GM19035 (cell line): Measurements from ENCODE around the gene GDF2.

ENCODE experiments used
- ATAC-seq: cut with Tn5 transposase; IDR thresholded peaks from one replicate; pipeline ENCODE4 v1.9.1; 2021; ENCODE audit not compliant: unreplicated experiment

GDF2 gene

GRCh38 chr10:47322300-47323061 lies at the start of gene GDF2:
GDF2 (plus strand) TSS chr10:47322454; CDS start chr10:47322669, 215 bp downstream.
- ATAC-seq = no peak

- ATAC-seq = no peak
These were observed 46.2 kb upstream of the GDF2 start for GRCh38 chr10:47276071-47276470.

- ATAC-seq = no peak
These were observed 45.5 kb upstream of the GDF2 start for GRCh38 chr10:47276576-47277351.

- no peak for ATAC-seq
These were observed 44.7 kb upstream of the GDF2 start for GRCh38 chr10:47277352-47278151.

- no peak for ATAC-seq
These were observed 44.1 kb upstream of the GDF2 start for GRCh38 chr10:47278152-47278473.

- no peak for ATAC-seq
These were observed 43.5 kb upstream of the GDF2 start for GRCh38 chr10:47278720-47279119.

GRCh38 chr10:47279276-47279675 lies 43.0 kb upstream of the GDF2 start:
- ATAC-seq = no peak

- ATAC-seq = no peak
These were observed 40.1 kb upstream of the GDF2 start for GRCh38 chr10:47282005-47282656.

- ATAC-seq = no peak
These were observed 39.6 kb upstream of the GDF2 start for GRCh38 chr10:47282657-47283018.

GRCh38 chr10:47283101-47283630 lies 39.1 kb upstream of the GDF2 start:
- ATAC-seq = no peak

GRCh38 chr10:47283848-47284247 lies 38.4 kb upstream of the GDF2 start:
- ATAC-seq = no peak

GRCh38 chr10:47285381-47286115 lies 36.7 kb upstream of the GDF2 start:
- no peak for ATAC-seq

- ATAC-seq = no peak
These were observed 36.1 kb upstream of the GDF2 start for GRCh38 chr10:47286116-47286505.

GRCh38 chr10:47286591-47287315 lies 35.5 kb upstream of the GDF2 start:
- no peak for ATAC-seq

GRCh38 chr10:47287365-47287802 lies 34.9 kb upstream of the GDF2 start:
- no peak for ATAC-seq

GRCh38 chr10:47287805-47288204 lies 34.4 kb upstream of the GDF2 start:
- ATAC-seq = no peak

GRCh38 chr10:47288236-47288635 lies 34.0 kb upstream of the GDF2 start:
- ATAC-seq = no peak

- ATAC-seq = no peak
These were observed 33.2 kb upstream of the GDF2 start for GRCh38 chr10:47288916-47289495.

- no peak for ATAC-seq
These were observed 32.3 kb upstream of the GDF2 start for GRCh38 chr10:47289921-47290320.
